NCI-H2081 (cell line): Measurements from ENCODE around the gene CFAP157.

Source experiments
- DNase-seq, 2 experiments: peaks; one replicate each; lab custom pipeline; 2025; lab: John Stamatoyannopoulos, UW

CFAP157 gene

DNA sequence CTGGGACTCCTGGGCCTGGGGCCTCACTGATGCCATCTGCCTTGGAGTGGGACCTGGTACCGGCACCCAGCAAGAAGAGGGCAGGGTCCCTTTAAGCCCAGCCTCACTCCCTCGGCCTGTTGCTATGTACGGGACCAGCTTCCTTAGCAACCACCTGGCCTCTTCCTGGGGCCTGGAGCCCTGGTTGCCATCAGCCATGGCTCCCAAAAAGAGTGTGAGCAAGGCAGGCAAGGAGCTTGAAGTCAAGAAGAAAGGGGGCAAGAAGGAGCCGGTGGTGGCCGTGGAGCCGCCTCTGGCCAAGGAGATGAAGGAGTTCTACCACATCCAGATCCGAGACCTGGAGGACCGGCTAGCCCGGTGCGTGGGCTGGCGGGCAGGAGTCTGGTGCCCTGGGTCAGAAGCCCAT, at the start of gene CFAP157:
Gene CFAP157 (plus strand): TSS at position 153 of the 406 bp plus-strand sequence. CDS start 44 bp downstream, at position 197.
- DNase-seq: peak; percentile 14 to 46

DNA sequence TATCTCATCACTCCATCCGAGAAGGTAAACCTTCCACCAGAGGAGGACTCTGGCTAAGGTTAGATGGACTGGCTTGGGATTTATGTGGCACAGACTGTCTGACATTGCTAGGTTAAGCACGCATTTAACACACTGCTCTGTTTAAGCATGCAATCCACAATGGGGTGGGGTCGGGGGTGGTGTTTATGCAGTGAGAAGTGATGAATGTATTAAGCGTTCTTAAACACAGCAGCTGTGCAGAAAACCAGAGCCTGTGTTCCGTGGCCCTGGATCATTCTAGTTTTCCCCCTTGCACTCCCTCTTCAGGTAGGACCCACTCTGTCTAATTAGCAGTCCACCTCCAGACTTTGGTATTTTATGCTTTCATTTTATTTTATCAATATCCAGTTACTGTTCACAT, 48.4 kb upstream of the CFAP157 start:
- no peak for DNase-seq

DNA sequence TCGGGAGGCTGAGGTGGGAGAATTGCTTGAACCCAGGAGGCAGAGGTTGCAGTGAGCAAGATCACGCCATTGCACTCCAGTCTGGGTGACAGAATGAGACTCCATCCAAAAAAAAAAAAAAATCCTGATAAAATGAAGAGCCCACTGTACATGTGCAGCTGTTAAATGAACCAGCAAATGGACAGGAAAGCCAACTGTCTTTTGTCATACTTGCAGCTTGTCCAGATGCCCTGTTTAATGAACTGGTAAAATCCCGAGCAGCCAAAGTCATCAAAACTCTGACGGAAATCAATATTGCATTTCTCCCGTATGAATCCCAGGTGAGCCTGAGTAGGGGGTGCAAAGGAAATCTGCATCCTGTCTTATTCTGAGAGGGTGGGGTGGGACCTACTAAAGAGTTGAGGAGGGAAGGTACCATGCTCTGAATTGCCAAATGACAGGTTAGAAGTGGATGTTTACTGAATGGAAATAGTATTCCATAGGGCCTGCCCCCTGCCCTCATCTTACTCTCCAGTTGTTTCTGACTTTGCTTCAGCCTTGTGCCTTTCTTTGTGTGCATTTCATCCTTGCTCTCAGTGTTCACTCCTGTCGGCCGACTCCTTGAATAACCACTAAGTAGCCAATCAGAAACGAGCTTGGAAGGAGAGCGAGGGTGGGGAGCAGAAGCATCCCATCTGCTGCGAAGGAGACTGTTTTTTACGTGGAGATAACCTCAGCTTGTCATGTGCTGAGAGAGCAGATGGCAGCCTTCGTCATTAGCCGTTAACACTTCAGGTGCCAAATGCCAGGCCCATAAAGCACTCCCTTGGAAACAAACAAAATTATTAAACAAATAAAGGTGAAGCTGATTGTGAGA, 45.7 kb upstream of the CFAP157 start:
- DNase-seq: peak; percentile 40 to 76

DNA sequence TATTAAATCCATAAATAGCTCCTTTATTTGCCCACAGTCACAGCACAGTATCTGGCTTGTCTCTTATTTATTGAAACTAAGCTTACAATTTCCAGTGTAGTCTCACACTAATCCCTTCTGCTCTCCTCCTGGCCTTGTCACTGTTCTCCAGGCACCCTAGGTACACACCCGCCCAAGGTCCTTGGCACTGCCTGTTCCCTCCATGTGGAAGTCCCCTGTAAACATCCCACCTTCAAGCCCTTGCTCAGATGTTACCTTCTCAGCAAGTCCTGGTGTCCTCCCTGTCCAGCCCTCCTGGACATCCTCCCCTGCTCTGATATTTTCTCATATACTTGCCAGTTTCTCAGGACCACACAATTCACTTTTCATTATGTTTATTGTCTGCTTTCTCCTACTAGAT, 44.2 kb upstream of the CFAP157 start:
- no peak for DNase-seq

DNA sequence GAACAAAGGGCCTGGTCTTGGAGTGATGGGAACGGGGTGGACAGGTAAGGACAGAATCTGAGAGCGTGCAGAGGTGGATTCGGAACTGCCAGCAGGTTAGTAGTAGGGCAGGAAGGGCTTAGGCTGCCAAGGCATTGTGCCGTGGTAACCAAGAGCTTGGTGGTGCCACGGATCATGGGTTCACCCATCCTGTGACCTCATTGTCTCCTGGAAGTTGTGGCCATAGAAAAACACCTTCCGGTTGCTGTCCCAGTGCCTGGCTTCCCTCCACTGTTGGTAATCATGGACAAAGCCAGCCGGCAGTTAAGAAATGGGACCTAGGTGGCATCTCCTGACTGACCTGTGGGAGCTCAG, 42.5 kb upstream of the CFAP157 start:
- no peak for DNase-seq

DNA sequence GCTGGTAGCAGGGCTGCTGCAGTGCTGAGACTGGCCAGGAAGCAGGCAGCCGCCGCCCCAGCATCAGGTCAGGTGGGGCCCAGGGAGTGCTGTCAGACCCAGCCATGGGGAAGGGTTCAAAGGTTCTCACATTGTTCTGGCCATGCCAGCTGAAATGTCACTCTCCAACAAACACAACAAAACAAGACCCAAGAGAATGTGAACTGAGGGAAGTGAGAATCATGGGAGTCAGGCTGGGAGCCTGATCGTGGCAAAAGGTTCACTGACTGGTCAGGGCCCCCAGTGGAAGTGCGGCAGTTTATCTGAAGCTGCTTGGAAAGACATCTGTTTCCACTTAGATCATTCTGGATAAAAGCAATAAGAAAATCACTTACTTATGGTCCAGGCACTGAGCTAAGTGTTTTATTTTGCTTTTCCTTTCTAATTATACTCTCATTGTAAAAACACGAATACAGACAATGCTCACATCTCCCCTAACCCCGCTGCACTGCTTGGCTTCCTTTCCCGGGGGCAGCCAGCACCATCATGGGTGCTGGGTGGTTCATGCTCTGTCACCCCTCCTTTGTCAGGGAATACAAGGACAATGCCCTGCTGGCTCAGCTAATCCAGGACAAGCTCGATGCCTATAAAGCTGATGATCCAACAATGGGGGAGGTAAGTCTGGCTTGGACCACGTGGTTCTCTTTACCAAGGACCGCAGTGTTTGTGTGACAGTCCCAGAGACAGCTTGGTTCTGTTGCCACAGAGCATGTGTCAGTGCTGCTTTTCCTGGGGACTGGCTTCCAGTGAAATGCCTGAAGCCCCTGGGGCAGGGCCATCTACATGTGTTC, 41.9 kb upstream of the CFAP157 start:
- DNase-seq: no peak

DNA sequence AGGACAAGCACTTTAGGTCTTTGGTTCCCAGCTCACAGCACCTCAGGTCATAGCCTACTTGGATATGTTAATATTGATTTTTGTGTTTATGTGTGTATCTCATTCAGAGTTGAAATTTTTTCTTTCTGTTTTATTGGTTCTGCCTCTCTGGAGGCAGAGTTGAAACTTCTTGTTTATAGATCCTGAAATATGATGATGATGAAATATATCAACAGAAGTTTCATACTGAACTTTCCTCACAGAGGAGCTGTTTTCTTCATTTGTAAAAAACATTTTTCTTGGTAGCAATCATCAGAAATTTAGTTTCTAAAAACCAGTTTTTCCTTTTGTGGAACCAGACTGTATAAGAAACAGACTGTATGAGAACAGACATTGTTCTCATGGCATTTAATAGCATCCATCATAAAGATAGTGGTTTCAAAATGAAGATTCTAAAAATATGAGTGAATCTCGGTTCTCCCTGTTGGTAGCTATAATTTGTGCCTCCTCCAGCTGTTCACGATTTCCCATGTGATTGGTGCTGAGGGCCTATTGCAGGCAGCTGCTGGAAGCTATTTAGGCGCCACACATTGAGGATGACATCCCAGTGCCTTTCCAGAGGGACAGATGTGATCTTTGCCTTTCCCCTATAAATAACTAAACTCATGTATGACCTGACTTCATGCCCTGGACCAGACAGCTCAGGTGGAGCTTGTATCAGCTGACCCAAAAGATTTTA, 39.5 kb upstream of the CFAP157 start:
- no peak for DNase-seq

DNA sequence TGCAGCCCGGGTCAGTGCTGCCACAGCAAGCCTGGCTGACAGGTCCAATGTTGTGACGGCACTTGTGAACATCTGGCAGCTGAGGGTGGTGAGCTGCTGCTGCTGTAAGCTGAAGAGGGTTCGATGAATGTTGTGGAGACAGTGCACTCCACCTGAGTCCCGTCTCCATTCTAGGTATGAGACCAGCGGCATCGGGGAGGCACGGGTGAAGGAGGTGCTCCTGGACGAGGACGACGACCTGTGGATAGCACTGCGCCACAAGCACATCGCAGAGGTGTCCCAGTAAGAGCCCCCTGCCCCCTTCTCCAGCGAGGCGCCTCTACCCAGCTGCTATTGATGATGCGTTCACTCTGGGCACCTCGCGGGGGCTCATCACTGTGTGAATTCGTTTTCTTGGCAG, 38.9 kb upstream of the CFAP157 start:
- no peak for DNase-seq

DNA sequence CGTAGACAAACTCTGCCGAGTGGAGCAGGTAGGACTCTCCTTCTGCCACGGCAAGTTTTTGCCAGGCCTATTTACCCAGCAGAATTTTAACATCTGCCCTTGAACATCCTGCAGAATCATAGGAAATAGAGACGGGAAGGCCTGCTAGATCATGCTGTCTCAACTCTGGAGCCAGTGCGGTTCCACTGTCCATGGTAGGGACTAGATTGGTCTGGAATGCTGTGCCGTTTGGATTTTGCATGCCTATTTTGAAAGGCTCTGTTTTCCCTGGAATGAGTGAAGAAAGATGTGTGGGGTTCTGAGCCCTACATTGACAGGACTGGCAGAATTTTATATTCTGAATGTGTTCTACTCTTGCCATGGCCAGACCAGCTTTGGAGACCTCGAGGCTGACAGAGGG, 33.6 kb upstream of the CFAP157 start:
- DNase-seq: no peak

DNA sequence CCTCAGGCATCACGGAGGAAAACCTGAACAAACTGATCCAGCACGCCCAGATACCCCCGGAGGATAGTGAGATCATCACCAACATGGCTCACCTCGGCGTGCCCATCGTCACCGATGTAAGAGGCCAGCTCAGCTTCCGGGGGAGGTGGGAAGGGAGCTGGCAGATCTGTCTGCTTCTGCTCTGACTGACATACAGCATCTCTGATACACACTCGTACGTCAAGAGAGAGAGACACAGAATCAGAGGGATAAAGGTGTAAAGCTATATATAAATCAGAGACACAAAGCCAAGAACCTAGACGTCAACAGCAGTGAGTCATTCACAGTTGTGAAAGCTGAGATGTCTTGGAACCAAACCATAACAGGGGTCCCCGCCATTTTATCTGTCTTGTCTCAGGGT, 30.1 kb upstream of the CFAP157 start:
- DNase-seq: no peak

DNA sequence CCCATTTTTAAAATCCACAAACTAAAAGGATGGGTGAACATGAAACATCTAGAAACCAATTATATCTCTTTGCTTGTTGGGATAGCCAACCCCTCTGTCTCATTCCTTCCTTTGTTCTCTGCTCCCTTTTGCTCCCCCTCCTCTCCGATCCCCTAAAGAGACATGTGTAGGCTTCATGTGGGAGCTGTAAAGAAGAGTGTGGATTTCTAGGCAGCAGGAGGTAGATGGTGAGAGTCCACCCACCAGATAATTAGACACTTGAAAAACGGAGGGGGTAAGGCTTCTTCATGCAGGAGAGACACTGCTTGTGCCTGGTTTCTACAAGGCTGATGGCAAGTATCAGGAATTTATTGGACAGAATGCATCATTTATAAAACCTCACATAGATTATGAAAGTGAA, 27.3 kb upstream of the CFAP157 start:
- no peak for DNase-seq

DNA sequence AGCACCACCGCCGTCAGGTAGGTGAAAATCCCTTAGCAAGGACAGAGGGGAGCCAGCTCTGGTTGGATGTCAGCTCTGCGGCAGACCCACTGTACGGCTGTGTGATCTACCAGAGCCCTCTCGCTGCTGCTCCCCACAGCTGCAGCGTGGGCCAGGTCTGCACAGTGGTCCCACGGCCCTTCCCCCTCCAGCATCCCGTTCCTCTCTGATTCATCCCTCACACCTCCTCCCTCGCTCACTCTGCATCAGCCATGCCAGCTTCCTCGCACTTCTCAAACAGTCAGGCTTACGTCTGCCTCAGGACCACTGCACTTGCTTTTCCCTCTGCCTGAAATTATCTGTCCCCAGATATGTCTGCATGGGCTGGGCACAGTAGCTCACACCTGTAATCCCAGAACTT, 26.6 kb upstream of the CFAP157 start:
- DNase-seq: no peak

DNA sequence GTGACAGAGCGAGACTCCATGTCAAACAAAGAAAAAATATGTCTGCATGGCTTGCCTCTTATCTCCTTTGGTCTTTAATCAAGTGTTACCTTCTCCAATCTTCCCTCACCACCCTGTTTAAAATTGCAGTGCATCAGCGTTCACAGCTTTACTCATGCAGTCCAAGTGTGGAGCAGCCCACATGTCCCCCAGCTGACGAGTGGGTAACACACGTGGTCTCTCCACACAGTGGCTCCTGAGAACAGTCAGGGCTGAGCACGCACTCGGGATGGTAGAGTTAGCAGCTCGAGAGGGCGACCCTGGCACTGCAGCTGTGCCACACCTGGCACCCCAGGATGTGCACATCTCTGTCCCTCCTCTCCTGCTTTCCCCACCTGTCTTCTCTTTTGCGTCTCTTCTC, 25.9 kb upstream of the CFAP157 start:
- no peak for DNase-seq

DNA sequence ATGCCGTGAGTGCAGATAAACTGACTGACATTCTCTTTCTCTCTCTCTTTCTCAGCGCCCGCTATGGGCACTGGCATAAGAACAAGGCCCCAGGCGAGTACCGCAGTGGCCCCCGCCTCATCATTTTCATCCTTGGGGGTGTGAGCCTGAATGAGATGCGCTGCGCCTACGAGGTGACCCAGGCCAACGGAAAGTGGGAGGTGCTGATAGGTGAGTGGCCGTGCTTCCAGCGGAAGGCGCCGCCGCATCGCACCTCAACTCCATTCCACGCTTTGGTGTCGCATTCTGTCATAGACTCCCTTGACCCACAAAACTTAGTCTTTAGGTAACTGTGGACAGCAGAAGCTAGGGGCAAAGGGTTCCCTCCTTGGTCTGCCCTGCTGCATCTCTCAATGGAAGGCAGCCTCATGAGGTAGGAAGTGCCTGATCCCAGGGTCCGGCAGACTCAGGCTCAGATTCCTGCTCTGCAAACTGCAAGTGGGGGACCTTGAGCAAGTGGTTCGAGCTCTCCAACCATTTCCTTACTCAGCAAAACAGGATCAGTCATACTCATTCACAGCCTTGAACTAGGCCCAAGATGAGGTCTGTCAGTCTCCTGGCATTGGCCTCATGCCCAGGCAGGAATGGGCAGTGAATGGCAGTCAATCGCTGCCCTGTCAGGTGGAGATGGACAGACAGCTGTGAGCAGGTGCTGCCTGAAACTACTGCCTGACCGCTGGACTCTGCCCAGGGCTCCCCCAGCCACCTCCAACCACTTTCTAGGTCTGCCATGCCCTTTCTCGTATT, 24.2 kb upstream of the CFAP157 start:
- DNase-seq: no peak

DNA sequence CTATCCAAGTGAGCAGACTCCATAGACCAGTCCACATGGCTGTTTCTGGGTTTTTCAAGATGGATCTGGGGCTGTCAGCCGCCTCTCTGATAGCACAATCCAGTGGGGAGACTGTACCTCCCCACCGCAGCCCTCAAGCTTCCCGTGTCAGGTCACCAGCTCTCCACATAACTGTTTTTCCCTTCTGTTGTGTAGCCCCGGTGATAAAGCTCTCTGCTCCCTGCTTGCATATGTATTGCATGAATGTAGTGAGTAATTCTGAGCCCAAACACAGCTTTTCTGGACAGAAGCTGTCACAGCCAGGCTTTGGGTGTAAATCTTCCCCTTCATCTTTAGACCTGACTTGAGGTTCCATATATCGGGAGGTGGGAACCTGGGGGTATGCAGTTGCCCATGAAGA, 23.1 kb upstream of the CFAP157 start:
- no peak for DNase-seq

DNA sequence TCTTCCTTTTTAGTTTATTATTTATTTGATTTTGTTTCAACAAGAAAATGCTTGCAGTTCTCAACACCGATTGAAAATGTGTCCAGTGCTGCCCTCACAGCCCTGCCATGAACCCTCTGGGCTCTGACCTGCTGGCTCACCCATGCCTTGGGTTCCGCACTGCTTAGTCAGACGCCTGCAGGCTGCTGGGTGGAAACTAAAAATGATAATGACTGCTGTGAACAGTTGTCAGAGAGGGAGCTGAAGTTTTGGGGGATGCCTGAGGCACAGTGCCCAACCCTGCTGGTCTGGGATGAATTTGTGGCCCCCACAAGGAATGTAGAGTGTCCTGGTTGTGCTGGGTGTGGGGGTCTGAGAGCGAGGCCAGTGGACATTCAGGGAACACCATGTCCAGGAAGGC, 22.2 kb upstream of the CFAP157 start:
- DNase-seq: no peak

DNA sequence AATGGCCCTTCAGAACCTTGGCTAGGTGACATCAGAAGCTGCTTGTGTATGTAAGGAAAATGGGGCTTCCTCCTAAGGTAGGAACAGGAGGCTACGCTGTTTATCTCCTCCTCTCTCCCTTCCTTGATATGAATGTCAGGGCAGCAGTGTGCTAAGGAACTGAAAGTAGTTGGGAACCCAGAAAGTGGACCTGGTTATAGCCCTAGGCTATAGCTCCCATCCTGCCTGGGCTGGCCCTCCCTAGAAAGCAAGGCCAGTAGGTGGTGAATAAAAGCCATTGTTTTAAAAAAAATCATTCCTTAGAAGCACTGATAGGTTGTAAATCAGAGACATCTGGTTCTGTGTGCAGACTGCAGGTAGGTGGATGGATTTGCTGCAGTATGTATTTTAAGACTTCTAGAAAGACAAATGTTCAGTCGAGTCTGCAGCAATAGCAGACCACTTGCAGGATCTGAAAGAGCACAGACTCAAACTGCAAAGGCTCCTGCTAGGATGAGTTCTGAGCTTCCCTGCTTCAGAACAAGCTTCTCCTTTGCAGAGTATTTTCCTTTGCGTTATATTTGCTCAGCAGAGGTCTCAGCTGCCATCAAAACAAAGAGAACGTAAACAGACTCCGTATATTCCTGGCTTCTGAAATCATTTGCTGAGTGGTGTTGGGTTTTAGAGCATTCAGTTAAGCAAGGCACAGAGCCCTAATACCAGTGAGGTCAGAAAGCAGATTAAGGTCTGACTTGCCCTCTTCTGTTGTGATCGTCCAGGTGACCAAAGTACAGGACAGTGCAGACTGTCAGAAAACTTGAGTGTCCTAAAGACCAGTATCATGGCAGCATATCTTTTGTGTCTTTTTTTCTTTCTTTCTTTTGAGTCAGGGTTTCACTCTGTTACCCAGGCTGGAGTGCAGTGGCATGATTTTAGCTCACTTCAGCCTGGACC, 20.1 kb upstream of the CFAP157 start:
- peak; percentile 7 to 46 for DNase-seq

DNA sequence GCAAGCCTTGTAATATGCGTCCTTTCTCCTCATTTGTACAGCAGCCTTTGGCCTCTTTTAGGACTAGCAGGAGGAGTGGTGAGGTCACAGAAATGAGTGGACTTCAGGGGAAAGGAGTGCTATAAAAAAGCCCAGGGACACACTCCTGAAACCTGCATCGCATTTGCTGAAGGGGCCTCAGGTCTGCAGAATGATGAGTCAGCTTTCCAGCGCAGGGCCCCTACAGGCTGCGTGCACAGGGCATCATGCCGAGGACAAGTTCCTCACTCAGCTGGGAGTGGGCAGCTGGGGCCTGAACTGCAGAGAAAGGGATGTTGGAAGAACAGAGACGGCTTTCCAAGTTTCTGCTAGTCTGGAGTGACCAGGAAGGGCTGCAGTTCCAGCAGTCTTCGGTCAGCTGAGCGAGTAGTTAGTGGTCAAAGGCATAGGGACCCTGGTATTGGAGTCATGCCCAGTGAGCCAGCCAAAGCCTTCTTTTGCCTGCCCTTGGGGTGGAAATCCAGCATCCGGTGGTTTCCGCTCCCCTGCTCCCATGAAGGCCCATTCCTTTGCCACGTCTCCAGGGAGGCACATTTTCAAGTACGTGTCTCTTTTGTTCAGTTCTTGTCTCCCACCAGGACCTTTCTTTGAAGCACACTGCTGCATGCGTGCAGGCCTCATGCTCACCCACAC, 17.3 kb upstream of the CFAP157 start:
- DNase-seq: no peak

DNA sequence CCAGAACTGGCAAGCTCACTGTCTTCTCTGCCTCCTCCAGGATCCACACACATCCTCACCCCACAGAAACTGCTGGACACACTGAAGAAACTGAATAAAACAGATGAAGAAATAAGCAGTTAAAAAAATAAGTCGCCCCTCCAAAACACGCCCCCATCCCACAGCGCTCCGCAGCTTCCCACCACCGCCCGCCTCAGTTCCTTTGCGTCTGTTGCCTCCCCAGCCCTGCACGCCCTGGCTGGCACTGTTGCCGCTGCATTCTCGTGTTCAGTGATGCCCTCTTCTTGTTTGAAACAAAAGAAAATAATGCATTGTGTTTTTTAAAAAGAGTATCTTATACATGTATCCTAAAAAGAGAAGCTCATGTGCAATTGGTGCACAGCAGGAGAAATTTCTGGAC, 16.1 kb upstream of the CFAP157 start:
- DNase-seq: no peak

DNA sequence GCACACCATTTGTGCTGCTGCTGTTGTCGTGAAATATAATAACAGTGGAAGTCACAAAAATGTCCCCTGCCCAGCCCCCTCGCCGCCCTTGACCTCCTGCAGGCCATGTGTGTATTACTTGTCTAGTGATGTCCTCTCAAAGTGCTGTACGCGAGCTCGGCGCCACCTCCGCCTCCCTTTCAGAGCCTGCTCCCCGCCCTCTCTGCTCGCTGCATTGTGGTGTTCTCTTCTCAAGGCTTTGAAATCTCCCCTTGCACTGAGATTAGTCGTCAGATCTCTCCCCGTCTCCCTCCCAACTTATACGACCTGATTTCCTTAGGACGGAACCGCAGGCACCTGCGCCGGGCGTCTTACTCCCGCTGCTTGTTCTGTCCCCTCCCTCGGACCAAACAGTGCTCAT, 14.7 kb upstream of the CFAP157 start:
- no peak for DNase-seq
